ENCODE data around the gene FERMT3. TPM values are rescaled to one million over a fixed set of nuclear protein-coding genes. Genes with fewer than 3 reads are reported as not detected.

FERMT3 gene
- total and polyA plus RNA-seq, 2 of the 13 experiments (the other 11 are each of a cell fraction or from before 2014, with no cell fraction given): 0.29 TPM; not detected in 1

DNA sequence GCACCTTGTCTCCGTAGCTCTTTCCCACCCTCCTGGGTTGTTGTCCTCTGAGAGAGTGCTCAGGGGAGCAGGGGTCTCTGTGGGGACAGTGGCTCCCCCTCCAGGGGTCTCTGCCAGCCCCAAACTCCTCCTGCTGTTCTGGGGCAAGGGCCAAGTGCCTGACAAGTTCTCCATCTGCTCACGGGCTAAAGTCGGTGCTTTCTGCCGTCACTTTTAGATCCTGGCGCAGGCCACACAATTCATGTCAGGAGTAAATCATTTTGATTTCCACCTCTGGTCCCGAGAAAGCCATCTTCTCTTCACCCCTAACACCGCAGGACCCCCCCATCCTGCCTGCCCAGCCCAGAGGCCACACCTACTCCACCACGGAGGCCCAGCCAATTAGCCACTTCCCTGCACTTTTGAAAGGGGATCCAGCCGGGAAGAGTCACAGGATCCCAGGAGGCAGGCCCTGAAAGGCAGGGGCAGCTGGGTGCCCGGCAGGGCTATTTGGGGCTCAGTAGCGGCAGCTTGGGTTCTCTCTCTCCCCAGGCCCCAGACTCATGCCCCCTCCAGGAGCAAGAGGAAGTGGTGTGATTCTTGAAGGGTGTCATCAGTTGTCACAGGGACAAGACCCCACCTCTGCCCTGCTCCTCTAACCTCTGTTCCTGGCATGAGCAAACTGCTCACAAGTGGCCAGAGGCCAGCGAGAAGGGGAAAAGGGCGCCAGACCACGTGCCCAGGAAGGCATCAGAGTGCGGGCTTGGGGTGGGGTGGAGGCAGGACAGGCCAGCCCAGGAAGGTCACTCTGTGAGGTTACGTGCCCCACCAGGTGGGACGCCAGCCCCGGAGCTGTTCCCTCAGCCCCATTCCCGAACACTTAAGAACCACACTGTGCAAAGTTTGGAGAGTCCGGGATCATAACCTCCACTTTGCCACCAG lies 41.9 kb upstream of the FERMT3 start (continued):
- TF ChIP-seq ZNF749 (CRISPR knock-in tag; IDR thresholded peaks at IDR 0.05; ENCODE audit: borderline replicate concordance) (no peak), PAXIP1 (CRISPR knock-in tag; conservative IDR thresholded peaks at IDR 0.05) (0 out of 2 replicates have a peak, but pooled peaks have one; percentile 5), NFE2 (CRISPR knock-in tag; IDR thresholded peaks at IDR 0.05) (no peak), RARA (CRISPR knock-in tag; IDR thresholded peaks at IDR 0.05) (0 out of 2 replicates have a peak, but pooled peaks have one; percentile 19), ZNF615 (CRISPR knock-in tag; IDR thresholded peaks at IDR 0.05; ENCODE audit: borderline replicate concordance) (no peak), AGO2 (optimal IDR thresholded peaks at IDR 0.05; ENCODE audit: low read depth, low read length) (no peak), ZNF709 (CRISPR knock-in tag; IDR thresholded peaks at IDR 0.05) (no peak), LRRFIP1 (CRISPR knock-in tag; conservative IDR thresholded peaks at IDR 0.05) (no peak), HOXA3 (CRISPR knock-in tag; IDR thresholded peaks at IDR 0.05) (0 out of 2 replicates have a peak, but pooled peaks have one; percentile 28), MLLT10 (CRISPR knock-in tag; IDR thresholded peaks at IDR 0.05) (no peak), NR2F6 (IDR thresholded peaks at IDR 0.05) (no peak), NR2F6 (CRISPR knock-in tag; IDR thresholded peaks at IDR 0.05) (peak; percentile 40; the same call in 1 of the 2 replicates), ZNF572 (CRISPR knock-in tag; IDR thresholded peaks at IDR 0.05) (no peak), ZNF605 (CRISPR knock-in tag; IDR thresholded peaks at IDR 0.05) (no peak), TAF1 (CRISPR knock-in tag; IDR thresholded peaks at IDR 0.05) (0 out of 2 replicates have a peak, but pooled peaks have one; percentile 15)
- TF ChIP-seq, protein P1, sequence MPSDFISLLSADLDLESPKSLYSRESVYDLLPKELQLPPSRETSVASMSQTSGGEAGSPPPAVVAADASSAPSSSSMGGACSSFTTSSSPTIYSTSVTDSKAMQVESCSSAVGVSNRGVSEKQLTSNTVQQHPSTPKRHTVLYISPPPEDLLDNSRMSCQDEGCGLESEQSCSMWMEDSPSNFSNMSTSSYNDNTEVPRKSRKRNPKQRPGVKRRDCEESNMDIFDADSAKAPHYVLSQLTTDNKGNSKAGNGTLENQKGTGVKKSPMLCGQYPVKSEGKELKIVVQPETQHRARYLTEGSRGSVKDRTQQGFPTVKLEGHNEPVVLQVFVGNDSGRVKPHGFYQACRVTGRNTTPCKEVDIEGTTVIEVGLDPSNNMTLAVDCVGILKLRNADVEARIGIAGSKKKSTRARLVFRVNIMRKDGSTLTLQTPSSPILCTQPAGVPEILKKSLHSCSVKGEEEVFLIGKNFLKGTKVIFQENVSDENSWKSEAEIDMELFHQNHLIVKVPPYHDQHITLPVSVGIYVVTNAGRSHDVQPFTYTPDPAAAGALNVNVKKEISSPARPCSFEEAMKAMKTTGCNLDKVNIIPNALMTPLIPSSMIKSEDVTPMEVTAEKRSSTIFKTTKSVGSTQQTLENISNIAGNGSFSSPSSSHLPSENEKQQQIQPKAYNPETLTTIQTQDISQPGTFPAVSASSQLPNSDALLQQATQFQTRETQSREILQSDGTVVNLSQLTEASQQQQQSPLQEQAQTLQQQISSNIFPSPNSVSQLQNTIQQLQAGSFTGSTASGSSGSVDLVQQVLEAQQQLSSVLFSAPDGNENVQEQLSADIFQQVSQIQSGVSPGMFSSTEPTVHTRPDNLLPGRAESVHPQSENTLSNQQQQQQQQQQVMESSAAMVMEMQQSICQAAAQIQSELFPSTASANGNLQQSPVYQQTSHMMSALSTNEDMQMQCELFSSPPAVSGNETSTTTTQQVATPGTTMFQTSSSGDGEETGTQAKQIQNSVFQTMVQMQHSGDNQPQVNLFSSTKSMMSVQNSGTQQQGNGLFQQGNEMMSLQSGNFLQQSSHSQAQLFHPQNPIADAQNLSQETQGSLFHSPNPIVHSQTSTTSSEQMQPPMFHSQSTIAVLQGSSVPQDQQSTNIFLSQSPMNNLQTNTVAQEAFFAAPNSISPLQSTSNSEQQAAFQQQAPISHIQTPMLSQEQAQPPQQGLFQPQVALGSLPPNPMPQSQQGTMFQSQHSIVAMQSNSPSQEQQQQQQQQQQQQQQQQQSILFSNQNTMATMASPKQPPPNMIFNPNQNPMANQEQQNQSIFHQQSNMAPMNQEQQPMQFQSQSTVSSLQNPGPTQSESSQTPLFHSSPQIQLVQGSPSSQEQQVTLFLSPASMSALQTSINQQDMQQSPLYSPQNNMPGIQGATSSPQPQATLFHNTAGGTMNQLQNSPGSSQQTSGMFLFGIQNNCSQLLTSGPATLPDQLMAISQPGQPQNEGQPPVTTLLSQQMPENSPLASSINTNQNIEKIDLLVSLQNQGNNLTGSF (CRISPR knock-in tag; IDR thresholded peaks at IDR 0.05): no peak
- TF ChIP-seq, protein P2, sequence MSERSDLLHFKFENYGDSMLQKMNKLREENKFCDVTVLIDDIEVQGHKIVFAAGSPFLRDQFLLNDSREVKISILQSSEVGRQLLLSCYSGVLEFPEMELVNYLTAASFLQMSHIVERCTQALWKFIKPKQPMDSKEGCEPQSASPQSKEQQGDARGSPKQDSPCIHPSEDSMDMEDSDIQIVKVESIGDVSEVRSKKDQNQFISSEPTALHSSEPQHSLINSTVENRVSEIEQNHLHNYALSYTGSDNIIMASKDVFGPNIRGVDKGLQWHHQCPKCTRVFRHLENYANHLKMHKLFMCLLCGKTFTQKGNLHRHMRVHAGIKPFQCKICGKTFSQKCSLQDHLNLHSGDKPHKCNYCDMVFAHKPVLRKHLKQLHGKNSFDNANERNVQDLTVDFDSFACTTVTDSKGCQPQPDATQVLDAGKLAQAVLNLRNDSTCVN (CRISPR knock-in tag; IDR thresholded peaks at IDR 0.05; ENCODE audit: borderline replicate concordance): no peak
